Nephron (organoid): Measurements from ENCODE around the gene CDH24.

Experiments used
- H3K27ac Mint-ChIP-seq, 3 experiments: 2 replicates each; pipeline ENCODE4 v1.8.0; 2020; ENCODE audit warnings: mixed read lengths in 3 of 3, mild to moderate bottlenecking in 2 of 3, moderate library complexity in 1 of 3
- H3K27me3 Mint-ChIP-seq: 2 replicates; pipeline ENCODE4 v1.8.0; 2021; ENCODE audit warnings: low read depth, mild to moderate bottlenecking, moderate library complexity, mixed read lengths
- H3K36me3 Mint-ChIP-seq: 2 replicates; pipeline ENCODE4 v1.8.0; 2020; ENCODE audit warnings: low read depth, mixed read lengths
- H3K4me1 Mint-ChIP-seq: 2 replicates; pipeline ENCODE4 v1.8.0; 2020; ENCODE audit warnings: mixed read lengths
- H3K4me3 Mint-ChIP-seq, 3 experiments: 2 replicates each; pipeline ENCODE4 v1.8.0; 2020; ENCODE audit warnings: mild to moderate bottlenecking in 3 of 3, mixed read lengths in 3 of 3, moderate library complexity in 2 of 3
- H3K9me3 Mint-ChIP-seq: 2 replicates; pipeline ENCODE4 v1.8.0; 2020; ENCODE audit warnings: mixed read lengths
- CTCF ChIP-seq, 3 experiments: fragments of 200-600 bp; sonication (generic); IDR thresholded peaks; one replicate each; pipeline ENCODE4 v1.5.0; 2021; ENCODE audit warnings: antibody characterized with exemption in 3 of 3; ENCODE audit not compliant: unreplicated experiment in 3 of 3

The CDH24 gene

GRCh38 chr14:23074906-23075305, 17.6 kb upstream of the CDH24 start:
- no peak for TF ChIP-seq CTCF (IDR thresholded peaks at IDR 0.05; ENCODE audit: unreplicated experiment in 3 of 3)
- H3K27ac Mint-ChIP-seq: no peak overlapping the region
- no peak overlapping the region for H3K4me3 Mint-ChIP-seq
- peaks cover 66% of the 10 kb centered on the region for H3K36me3 Mint-ChIP-seq
- H3K27me3 Mint-ChIP-seq: no peaks in the 10 kb centered on the region
- peaks cover 28% of the 10 kb centered on the region for H3K4me1 Mint-ChIP-seq
- no peaks in the 10 kb centered on the region for H3K9me3 Mint-ChIP-seq

DNA sequence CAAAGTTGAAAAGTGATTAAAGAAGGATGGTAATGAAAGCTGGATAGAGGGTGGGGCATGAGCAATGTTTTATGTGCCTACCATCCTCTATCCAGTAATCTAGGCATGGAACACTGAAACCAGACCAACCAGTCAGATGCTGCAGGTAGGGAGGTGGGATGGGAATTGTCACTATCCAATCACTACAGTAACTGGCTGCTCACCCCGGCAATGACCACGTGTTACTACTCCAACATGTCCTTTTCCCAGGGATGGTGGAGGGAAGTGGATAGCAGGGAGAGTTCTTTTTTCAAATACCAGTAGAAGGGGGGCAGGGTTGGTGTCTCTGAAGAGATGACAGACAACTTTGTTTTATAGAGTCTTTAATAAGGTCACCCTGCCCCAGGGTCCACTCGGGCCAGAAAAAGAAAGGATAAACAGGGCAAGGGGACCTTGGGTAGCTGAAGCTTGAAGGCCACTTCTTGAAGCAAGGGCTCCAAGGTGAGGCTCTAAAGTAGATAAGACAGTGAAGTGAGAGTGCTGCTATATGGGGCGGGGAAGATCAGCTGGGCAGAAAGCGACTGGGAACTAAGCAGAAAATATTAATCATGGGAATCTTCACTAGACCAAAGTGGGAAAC, 14.7 kb upstream of the CDH24 start:
- TF ChIP-seq CTCF (IDR thresholded peaks at IDR 0.05; ENCODE audit: unreplicated experiment in 3 of 3): no peak
- Mint-ChIP-seq H3K36me3 (peaks cover 55% of the 10 kb centered on the region), H3K9me3 (no peaks in the 10 kb centered on the region), H3K4me3 (peak overlapping the region; percentile 91 to 94 (median 94)), H3K27me3 (no peaks in the 10 kb centered on the region), H3K4me1 (peaks cover 41% of the 10 kb centered on the region), H3K27ac (peak overlapping the region; percentile 95 to 98 (median 96))

- peak overlapping the region; percentile 95 to 98 (median 96) for H3K27ac Mint-ChIP-seq
- TF ChIP-seq CTCF (IDR thresholded peaks at IDR 0.05; ENCODE audit: unreplicated experiment in 3 of 3): no peak
- H3K4me3 Mint-ChIP-seq: peak overlapping the region; percentile 91 to 94 (median 94)
- H3K4me1 Mint-ChIP-seq: peaks cover 41% of the 10 kb centered on the region
- peaks cover 56% of the 10 kb centered on the region for H3K36me3 Mint-ChIP-seq
- no peaks in the 10 kb centered on the region for H3K27me3 Mint-ChIP-seq
- H3K9me3 Mint-ChIP-seq: no peaks in the 10 kb centered on the region
Observed at GRCh38 chr14:23071244-23071920, 14.1 kb upstream of the CDH24 start.

- TF ChIP-seq CTCF (IDR thresholded peaks at IDR 0.05; ENCODE audit: unreplicated experiment in 3 of 3): no peak
- H3K36me3 Mint-ChIP-seq: peaks cover 57% of the 10 kb centered on the region
- H3K9me3 Mint-ChIP-seq: no peaks in the 10 kb centered on the region
- no peaks in the 10 kb centered on the region for H3K27me3 Mint-ChIP-seq
- peak overlapping the region; percentile 95 to 98 (median 96) for H3K27ac Mint-ChIP-seq
- peaks cover 47% of the 10 kb centered on the region for H3K4me1 Mint-ChIP-seq
- H3K4me3 Mint-ChIP-seq: peak overlapping the region; percentile 91 to 94 (median 94)
Observed at GRCh38 chr14:23070262-23071129, 13.2 kb upstream of the CDH24 start.

- Mint-ChIP-seq H3K27ac (peak overlapping the region; percentile 85 to 95 (median 91)), H3K4me1 (peaks cover 47% of the 10 kb centered on the region), H3K9me3 (no peaks in the 10 kb centered on the region), H3K36me3 (peaks cover 57% of the 10 kb centered on the region), H3K4me3 (peak overlapping the region; percentile 89 to 94 (median 91)), H3K27me3 (no peaks in the 10 kb centered on the region)
- no peak for TF ChIP-seq CTCF (IDR thresholded peaks at IDR 0.05; ENCODE audit: unreplicated experiment in 3 of 3)
Observed at GRCh38 chr14:23069413-23069806, 12.1 kb upstream of the CDH24 start.
